GM04503 (cell line): ENCODE results near the gene ABCC11.

Experiments used
- DNase-seq: peaks from one replicate; pipeline ENCODE4 v3.0.0-alpha.2; 2012; ENCODE audit warnings: low read depth

Gene ABCC11

DNA sequence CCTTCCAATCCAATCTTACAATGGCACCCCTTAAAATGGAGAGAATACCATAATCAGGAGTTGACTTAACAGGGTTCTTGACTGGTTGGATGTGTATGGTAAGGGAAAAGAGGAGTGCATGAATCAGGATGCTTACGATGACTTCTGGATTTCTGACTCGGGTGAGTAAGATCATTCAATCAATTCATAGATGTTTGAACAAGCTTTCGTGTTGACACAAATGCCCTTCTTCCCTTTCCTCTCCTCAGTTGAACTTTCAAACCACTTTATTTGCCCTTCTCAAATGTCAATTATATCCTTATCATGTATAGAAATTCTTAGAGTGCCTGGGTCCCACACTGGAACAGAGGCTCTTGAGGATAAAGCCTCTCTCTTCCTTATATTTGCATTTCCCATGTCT lies 117.4 kb downstream of the ABCC11 start:
- DNase-seq, result no peak

DNA sequence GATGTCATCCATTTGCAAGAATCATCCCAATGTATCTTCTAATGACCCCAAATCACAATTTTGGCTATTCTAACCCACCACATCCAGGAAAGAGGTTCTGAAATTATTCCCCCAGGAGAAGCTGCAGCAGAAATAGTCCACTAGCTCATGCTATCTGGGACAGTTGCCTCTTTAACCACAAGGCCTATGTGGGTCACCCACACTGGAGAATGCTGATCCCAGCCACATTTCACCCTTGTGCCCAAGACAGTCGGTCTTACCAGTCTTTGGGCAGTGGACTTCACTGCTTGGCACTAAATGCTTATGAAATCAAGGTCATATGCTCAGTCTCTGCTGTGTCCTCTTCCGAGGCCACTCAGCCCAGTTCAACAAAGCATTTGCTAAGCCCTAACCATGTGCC lies 118.6 kb downstream of the ABCC11 start:
- no peak for DNase-seq

DNA sequence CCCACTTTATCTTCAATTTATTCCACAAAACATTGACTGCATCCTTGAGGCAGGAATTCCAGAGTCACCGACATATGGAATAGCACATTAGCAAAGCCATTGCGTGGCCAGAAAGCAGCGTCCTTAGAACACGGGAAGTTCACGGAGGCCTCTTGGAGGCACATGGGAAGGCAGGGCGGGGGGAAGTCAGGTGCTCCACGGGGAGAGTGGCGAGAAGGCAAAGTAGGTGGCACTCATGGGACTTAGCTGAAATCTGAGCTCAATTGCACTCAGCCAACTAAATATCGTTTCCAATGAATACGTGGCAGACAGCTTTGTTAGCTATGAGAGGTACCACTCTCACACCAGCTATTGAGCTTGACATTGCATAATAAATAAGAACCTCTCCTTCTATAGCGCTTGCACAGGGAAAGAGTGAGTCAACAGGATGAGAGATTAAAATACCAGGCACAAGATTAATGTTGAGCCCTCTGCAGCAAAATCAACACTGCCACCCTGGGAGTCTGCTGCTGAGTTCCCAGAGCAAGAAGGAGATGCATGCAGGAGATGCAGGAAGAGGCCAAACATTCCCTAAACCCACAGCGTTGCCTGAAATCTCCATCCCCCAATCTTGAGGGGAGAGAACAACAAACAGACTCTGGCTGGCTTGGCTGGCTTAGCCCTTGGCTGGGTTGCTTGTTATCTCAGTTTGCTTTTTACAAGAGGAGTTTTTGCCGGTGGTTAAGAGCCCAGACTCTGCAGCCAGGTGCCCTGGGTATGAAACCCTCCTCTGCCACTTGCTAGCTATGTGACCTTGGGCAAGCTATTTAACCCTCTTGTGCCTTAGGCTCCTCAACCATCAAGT lies 120.3 kb downstream of the ABCC11 start:
- peak; percentile 98 for DNase-seq

DNA sequence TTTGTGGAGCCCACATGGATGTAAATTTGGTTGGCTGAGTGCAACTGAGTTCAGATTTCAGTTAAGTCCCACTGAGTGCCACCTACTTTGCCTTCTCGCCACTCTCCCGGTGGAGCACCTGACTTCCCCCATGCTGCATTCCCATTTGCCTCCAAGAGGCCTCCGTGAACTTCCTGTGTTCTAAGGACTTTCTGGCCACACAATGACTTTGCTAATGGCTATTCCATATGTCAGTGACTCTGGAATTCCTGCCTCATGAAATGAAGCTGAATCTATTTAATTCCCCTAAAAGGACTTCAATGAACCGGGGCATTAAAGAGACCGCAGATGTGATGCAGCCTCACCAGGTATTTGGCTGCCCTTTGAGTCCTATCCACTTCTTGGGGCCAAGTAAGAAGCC lies 121.5 kb downstream of the ABCC11 start:
- no peak for DNase-seq

DNA sequence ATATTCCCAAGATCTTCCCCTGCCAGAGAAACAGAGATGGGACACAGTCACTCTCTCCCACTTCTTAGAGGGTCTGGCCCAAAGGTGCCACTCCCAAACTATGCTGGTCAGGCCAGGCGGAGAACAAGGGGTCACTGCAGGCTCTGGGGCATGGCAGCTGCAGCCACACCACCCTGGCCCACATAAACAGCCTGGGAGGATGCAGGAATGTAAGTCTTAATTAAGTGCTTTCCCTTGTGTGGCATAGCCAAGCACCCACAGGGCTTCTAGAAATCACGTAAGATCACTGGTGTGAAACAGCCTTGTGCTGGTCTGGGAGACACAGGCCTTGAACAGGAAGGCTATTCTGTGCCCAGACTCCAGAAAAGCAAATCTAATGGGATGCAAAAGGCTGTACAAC lies 123.1 kb downstream of the ABCC11 start:
- DNase-seq, result no peak

DNA sequence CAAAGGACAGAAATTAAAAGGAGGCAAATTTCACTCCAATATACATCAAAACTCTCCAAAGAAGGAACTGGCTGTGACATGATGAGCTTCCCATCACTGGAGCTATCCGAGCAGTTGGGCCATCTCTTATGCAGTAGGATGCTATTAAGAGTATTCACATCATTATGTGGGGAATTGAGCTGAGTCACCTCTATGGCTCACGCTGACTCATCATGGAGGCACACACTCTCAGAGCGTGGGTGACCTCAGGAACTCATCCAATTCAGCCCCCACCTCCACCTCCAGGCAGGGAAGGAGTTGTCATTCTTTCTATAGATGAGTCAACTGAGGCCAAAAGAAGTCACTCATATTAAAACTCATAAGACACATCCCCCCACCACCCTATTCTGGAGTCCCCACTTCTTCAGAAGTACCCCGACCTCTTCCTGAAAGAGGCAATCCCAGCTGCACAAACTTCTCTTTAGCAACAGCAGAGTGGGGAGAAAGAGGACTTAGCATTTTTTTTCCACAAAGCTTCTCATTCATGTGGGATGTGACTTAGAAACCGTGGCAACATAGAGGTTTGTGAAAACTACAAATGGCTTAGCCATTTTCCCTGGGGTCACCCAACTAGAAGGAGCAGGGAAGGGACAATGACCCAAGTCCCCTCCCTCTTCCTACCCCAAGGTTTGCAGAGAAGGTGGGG lies 124.1 kb downstream of the ABCC11 start:
- peak; percentile 97 for DNase-seq

DNA sequence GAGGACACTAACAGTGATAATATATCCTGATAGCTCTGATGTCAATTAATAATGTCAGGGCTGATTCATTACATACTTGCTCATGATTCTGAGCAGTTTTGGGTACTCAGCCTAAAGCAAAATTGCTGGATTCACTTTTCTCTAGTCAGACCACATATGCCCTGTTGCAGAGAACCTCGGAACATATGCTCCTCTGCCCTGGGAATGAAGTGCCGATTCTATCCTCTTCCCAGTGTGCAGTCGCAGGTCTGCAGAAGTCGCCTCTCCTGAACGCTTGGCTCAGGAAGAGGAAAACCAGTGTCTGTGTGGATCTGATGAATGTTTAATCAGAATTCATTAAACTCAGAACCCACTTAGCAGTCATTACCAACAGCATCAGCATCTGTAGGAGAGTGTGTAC lies 126.1 kb downstream of the ABCC11 start:
- DNase-seq, result no peak

DNA sequence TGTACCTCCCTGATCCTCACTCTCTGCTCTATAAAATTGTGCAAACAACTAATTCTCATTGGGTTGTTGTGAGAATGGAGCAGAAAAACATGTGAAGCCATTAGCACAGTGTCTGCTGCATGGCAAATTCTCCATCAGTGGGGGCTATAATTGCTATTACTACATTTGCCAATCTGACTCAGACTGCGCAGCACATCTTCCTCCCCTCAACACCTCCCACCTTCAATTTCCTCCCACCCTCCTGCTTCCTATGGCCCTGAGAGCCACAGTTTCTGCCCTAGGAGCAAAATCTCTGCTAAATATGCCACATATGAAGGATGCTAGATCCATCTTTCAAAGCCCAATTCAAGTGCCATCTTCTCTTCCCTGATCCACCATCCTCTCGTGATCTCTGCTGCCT lies 128.5 kb downstream of the ABCC11 start:
- DNase-seq, result no peak

DNA sequence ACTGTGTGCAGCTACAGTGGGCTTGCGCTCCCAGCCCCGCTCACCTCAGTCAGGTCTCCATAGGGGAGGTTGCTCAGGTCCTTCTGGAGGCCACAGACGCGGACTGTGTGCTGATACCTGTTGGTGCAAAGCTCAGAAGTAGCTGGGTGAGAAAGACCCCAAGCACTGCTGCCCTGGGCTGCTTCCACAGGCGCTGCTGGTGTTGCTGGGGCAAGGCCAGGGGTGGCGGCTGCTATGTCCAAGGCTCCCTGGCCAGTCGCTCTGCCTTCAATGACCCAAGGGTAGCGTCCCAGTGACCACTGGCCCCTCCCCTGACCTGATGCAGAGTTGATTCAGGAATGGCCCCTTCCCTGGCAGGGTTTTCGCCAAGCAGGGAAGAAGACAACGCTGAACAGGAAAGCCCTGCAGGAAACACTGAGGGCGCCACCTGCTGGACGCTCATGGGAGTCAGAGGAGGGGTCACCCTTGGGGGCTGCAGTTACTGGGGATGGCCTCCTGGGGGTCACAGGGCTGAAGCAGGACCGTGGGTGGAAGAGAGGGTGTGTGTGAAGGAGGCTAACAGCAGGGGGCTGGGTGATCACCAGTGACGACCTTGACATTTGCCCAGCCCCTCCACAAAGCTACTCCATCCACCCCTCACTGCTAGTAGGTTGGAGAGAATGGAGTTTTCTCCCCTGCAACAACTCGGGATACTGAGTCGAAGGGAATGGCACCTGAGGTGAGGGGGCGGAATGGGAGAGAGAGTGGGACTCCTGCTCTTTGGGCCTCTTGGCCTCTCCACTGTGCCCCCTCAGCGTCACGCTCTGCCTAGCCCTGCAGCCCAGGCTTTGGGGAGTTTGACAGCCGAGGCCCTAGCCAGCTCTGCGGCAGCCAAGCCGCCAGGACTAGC lies 129.9 kb downstream of the ABCC11 start:
- no peak for DNase-seq
